GM21360 (cell line): Measurements from ENCODE around the gene SHISA9.

Source experiments
- ATAC-seq: cut with Tn5 transposase; IDR thresholded peaks from one replicate; pipeline ENCODE4 v1.9.1; 2021; ENCODE audit warnings: mild to moderate bottlenecking, moderate library complexity; ENCODE audit not compliant: unreplicated experiment

SHISA9 gene

GRCh38 chr16:13109171-13109570, 207.8 kb downstream of the SHISA9 start:
- ATAC-seq: no peak

GRCh38 chr16:13110124-13110796, 208.9 kb downstream of the SHISA9 start:
- ATAC-seq: no peak

GRCh38 chr16:13111747-13112146, 210.3 kb downstream of the SHISA9 start:
- ATAC-seq: no peak

- ATAC-seq: no peak
Measured at GRCh38 chr16:13113741-13114140, 212.3 kb downstream of the SHISA9 start.

GRCh38 chr16:13118091-13118490, 216.7 kb downstream of the SHISA9 start:
- no peak for ATAC-seq

GRCh38 chr16:13120091-13120490, 218.7 kb downstream of the SHISA9 start:
- no peak for ATAC-seq

GRCh38 chr16:13120557-13120956, 219.2 kb downstream of the SHISA9 start:
- ATAC-seq: no peak

GRCh38 chr16:13123991-13124390, 222.6 kb downstream of the SHISA9 start:
- no peak for ATAC-seq

GRCh38 chr16:13127144-13127543, 225.7 kb downstream of the SHISA9 start:
- ATAC-seq: no peak

GRCh38 chr16:13130586-13130985, 229.2 kb downstream of the SHISA9 start:
- ATAC-seq: no peak

GRCh38 chr16:13134836-13135235, 233.4 kb downstream of the SHISA9 start:
- no peak for ATAC-seq

GRCh38 chr16:13136901-13137300, 235.5 kb downstream of the SHISA9 start:
- ATAC-seq: no peak

GRCh38 chr16:13138528-13138927, 237.1 kb downstream of the SHISA9 start:
- ATAC-seq: no peak

GRCh38 chr16:13139661-13140241, 238.4 kb downstream of the SHISA9 start:
- no peak for ATAC-seq

GRCh38 chr16:13143551-13143950, 242.2 kb downstream of the SHISA9 start:
- ATAC-seq: no peak

GRCh38 chr16:13146829-13147228, 245.4 kb downstream of the SHISA9 start:
- no peak for ATAC-seq

- no peak for ATAC-seq
Measured at GRCh38 chr16:13148294-13148693, 246.9 kb downstream of the SHISA9 start.

- ATAC-seq: no peak
Measured at GRCh38 chr16:13148836-13149235, 247.4 kb downstream of the SHISA9 start.

- ATAC-seq: no peak
Measured at GRCh38 chr16:13150181-13150885, 248.9 kb downstream of the SHISA9 start.

GRCh38 chr16:13153696-13154095, 252.3 kb downstream of the SHISA9 start:
- ATAC-seq: no peak

- ATAC-seq: no peak
Measured at GRCh38 chr16:13154799-13155198, 253.4 kb downstream of the SHISA9 start.

- no peak for ATAC-seq
Measured at GRCh38 chr16:13155377-13155776, 254.0 kb downstream of the SHISA9 start.
